HG02759 (cell line): Measurements from ENCODE around the gene SLC40A1.

Source experiments
- ATAC-seq: cut with Tn5 transposase; IDR thresholded peaks from one replicate; pipeline ENCODE4 v1.9.1; 2021; ENCODE audit warnings: mild to moderate bottlenecking, moderate library complexity; ENCODE audit not compliant: unreplicated experiment

Gene SLC40A1

GRCh38 chr2:189517847-189518535, 62.6 kb downstream of the SLC40A1 start:
- no peak for ATAC-seq

- no peak for ATAC-seq
Measured at GRCh38 chr2:189516546-189516945, 64.0 kb downstream of the SLC40A1 start.

GRCh38 chr2:189515264-189515663, 65.3 kb downstream of the SLC40A1 start:
- no peak for ATAC-seq

- no peak for ATAC-seq
Measured at GRCh38 chr2:189514104-189514503, 66.5 kb downstream of the SLC40A1 start.

GRCh38 chr2:189512879-189513278, 67.7 kb downstream of the SLC40A1 start:
- ATAC-seq = no peak

GRCh38 chr2:189511960-189512319, 68.6 kb downstream of the SLC40A1 start:
- no peak for ATAC-seq

GRCh38 chr2:189511210-189511959, 69.2 kb downstream of the SLC40A1 start:
- ATAC-seq = no peak
